Skeletal muscle cell (primary cell): Measurements from ENCODE around the gene PFKM.
A peak's percentile ranks its signal among the peaks of the same experiment; 100 is the strongest.

Experiments
- DNase-seq: peaks from one replicate; pipeline ENCODE4 v3.0.0-alpha.2; 2010; ENCODE audit warnings: low read depth
- H3K4me3 ChIP-seq: 2 replicates; pipeline ENCODE4 v1.5.1; 2011; ENCODE audit warnings: low read depth, mild to moderate bottlenecking, control low read depth, low read length, moderate library complexity

PFKM gene

GRCh38 chr12:48119078-48119833 is at the start of gene PFKM:
Gene PFKM, plus strand, starts transcription at chr12:48119364. Its CDS starts 3,411 bp downstream, at chr12:48122775.
- peak within 1 kb of the TSS; percentile 88 for H3K4me3 ChIP-seq
- DNase-seq, result peak; percentile 73

GRCh38 chr12:48070033-48070432 is 49.1 kb upstream of the PFKM start:
- DNase-seq, result no peak
- no peak overlapping the region for H3K4me3 ChIP-seq

- DNase-seq, result no peak
- no peak overlapping the region for H3K4me3 ChIP-seq
Measured at GRCh38 chr12:48070731-48071130, 48.4 kb upstream of the PFKM start.

- H3K4me3 ChIP-seq, result no peak overlapping the region
- DNase-seq, result no peak
Measured at GRCh38 chr12:48071808-48072207, 47.4 kb upstream of the PFKM start.

GRCh38 chr12:48072266-48072665 is 46.9 kb upstream of the PFKM start:
- H3K4me3 ChIP-seq, result no peak overlapping the region
- DNase-seq, result no peak

- DNase-seq, result no peak
- H3K4me3 ChIP-seq, result no peak overlapping the region
Measured at GRCh38 chr12:48074266-48074665, 44.9 kb upstream of the PFKM start.

GRCh38 chr12:48075832-48076231 is 43.3 kb upstream of the PFKM start:
- no peak overlapping the region for H3K4me3 ChIP-seq
- DNase-seq, result no peak

GRCh38 chr12:48077111-48077510 is 42.1 kb upstream of the PFKM start:
- DNase-seq, result no peak
- H3K4me3 ChIP-seq, result no peak overlapping the region

- peak; percentile 25 for DNase-seq
Measured at GRCh38 chr12:48078901-48079300, 40.3 kb upstream of the PFKM start.

GRCh38 chr12:48080285-48080684 is 38.9 kb upstream of the PFKM start:
- H3K4me3 ChIP-seq, result no peak overlapping the region
- no peak for DNase-seq

More at GRCh38 chr12:48078901-48079300, 40.3 kb upstream of the PFKM start:
- H3K4me3 ChIP-seq, result no peak overlapping the region

- no peak overlapping the region for H3K4me3 ChIP-seq
- no peak for DNase-seq
Measured at GRCh38 chr12:48080821-48081220, 38.3 kb upstream of the PFKM start.

GRCh38 chr12:48084066-48084465 is 35.1 kb upstream of the PFKM start:
- DNase-seq, result no peak
- H3K4me3 ChIP-seq, result no peak overlapping the region

- H3K4me3 ChIP-seq, result no peak overlapping the region
- no peak for DNase-seq
Measured at GRCh38 chr12:48084841-48085460, 34.2 kb upstream of the PFKM start.

- DNase-seq, result no peak
Measured at GRCh38 chr12:48086327-48086726, 32.8 kb upstream of the PFKM start.

GRCh38 chr12:48092611-48093010 is 26.6 kb upstream of the PFKM start:
- DNase-seq, result no peak

More at GRCh38 chr12:48086327-48086726, 32.8 kb upstream of the PFKM start:
- H3K4me3 ChIP-seq, result no peak overlapping the region

GRCh38 chr12:48104531-48104930 is 14.6 kb upstream of the PFKM start:
- peak overlapping the region; percentile 61 for H3K4me3 ChIP-seq
- DNase-seq, result no peak

More at GRCh38 chr12:48092611-48093010, 26.6 kb upstream of the PFKM start:
- no peak overlapping the region for H3K4me3 ChIP-seq

- DNase-seq, result no peak
- peak overlapping the region; percentile 61 for H3K4me3 ChIP-seq
Measured at GRCh38 chr12:48105321-48105866, 13.8 kb upstream of the PFKM start.

GRCh38 chr12:48105867-48106680 is 13.1 kb upstream of the PFKM start, which contains the start of gene SENP1:
Gene SENP1, minus strand, starts transcription at chr12:48106079. Its CDS starts 4,607 bp downstream, at chr12:48101472.
- DNase-seq, result peak; percentile 41
- H3K4me3 ChIP-seq, result peak within 1 kb of the TSS; percentile 61

GRCh38 chr12:48106681-48107613 is 12.2 kb upstream of the PFKM start:
- DNase-seq, result no peak
- H3K4me3 ChIP-seq, result peak overlapping the region; percentile 61
